Effector CD8-positive, alpha-beta T cell (primary cell): ENCODE results near the gene GALE.
"Not testable (repeated sequence)": the region's sequence is repeated elsewhere in the genome, so short reads cannot be mapped to it uniquely, and the experiment has no call there.

Experiments used
- DNase-seq: peaks from one replicate; lab custom pipeline; 2025; lab: John Stamatoyannopoulos, UW

The GALE gene

DNA sequence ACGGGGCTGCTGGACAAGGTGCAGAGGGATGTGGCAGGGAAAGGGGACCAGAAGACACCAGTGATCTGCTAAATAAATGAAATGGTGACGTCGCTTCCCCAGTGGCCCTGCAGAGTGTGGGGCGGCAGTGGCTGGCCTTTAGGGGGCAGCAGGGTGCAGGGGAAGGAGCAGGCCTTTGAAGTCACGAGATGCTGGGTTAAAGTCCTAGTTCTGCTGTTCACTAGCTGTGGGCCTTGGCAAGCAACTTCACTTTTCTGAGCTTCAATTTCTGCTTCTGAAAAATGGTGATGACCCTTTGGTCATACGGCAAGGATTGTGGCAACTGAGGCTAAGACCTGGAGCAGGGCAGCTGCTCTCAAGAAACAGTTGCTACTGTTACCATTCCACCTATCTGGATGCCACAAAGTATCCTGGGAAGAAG lies 9.2 kb upstream of the GALE start:
- DNase-seq: peak; percentile 63

DNA sequence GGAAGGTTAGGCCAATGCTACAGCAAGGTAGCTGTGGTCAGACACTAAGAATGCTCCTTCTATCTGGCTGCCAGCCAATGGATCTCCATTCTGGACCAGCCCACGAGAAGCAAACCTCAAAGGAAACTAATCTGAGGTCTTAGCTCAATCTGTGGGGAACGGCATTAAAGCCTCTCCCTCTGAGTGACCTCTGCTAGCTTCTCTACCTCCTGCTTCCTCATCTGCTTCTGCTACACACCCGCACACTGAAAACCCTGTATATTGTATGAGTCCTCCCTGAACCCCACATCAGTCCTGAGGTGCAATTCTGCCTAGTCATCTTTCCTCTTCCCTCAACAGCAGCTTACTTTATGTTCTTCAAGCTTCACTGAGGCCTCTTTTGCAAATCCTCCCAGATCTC lies 6.9 kb upstream of the GALE start:
- DNase-seq: no peak

DNA sequence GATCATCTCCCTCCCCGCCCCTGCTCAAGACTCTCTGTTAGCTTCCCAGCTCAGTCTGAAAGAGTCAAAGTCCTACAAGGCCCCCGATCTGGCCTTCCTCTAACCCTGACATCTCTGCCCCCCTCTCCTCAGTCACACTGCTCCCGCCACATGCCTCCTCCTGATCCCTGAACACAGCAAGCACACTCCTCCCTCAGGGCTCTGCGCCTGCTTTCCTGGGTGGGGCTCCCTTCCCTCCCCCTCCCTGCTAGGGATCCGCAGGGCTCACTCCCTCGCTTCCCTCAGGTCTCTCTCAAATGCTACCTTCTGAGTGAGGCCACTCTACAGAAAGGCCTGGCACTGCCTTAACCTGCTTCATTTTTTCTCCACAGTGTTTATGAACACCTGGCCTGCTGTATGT lies 5.7 kb upstream of the GALE start:
- no peak for DNase-seq

DNA sequence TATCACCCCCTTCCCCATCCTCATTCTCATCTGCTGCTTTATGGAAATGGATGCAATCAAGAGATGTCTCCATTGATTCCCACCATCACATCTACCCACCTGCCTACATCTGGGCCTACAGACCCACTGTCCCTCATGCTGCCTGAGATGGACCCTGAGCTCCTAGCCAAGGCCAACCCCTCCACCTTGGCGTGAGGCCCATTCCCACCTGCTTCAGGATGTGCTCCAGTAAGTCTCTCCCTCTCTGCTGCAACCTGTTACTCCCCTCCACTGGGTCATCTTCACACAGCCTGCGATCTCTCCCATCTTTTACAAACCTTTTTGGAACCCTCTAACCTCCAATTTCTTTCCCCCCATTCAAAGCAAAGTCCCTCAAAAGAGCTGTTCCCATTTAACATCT lies 4.5 kb upstream of the GALE start:
- DNase-seq: no peak

DNA sequence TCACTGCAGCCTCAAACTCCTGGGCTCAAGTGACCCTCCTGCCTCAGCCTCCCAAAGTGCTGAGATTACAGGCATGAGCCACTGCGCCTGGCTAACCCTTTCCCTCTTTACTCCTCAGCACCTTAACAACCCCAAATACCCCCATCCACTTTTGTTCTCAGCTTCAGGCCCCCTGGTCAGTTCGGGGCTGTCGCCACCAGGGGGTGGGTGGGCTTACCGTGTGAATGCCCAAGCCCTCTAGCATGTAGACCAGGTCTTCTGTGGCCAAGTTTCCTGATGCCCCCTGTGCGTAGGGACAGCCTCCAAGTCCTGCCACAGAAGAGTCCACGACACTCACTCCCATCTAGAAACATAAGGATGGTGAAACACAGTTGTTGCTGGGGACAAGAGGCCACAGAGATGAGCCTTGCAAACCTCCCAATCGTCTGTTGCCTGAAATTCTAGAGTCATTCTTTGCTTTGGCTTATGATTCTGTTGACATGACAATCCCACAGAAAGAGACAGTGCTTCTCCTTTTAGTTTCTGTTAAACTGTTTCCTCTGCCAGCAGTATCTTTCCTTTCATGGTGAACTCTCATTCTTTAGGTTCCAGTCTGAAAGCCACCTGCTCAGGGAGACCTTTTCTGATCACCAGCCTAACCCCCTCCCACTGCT lies 3.8 kb upstream of the GALE start:
- no peak for DNase-seq

DNA sequence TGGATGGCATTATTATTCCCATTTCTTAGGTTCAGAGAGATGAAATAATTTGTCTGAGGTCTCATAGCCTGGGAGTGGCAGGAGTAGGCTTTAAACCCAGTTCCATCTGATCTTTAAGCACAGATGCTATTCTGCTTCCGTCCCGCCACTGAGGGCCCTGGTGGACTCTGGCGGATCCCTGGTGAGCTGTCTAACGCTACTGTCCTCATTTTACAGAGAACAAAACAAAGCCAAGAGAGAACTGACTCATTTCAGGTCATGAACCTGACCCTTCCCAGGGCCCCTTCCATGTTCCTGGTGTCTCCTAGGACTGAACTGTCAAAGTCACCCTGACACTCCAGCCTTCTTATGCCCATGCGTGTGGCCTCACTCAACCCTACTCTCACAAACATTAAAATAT lies 3.1 kb upstream of the GALE start:
- DNase-seq: no peak

DNA sequence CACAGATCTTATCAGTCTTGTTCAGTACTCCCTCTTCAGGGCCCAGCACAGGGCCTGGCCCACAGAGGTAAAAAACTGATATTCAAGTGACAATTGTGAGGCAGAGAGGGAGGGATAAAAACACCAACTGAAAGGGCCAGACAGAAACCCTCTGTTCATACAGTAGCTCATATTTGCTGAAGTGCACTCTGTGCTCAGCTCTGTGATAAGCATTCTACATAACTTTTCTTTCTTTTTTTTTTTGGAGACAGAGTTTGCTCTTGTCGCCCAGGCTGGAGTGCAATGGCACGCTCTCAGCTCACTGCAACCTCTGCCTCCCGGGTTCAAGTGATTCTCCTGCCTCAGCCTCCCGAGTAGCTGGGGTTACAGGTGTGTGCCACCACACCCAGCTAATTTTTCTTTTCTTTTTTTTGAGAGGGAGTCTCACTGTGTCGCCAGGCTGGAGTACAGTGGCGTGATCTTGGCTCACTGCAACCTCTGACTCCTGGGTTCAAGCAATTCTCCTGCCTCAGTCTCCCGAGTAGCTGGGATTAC lies 2.3 kb upstream of the GALE start:
- not testable (repeated sequence) for DNase-seq

- DNase-seq: no peak
These were observed 1.3 kb upstream of the GALE start for GRCh38 chr1:23801876-23802275.

- DNase-seq: no peak
These were observed 789 bp upstream of the GALE start for GRCh38 chr1:23801338-23801748.

- DNase-seq: no peak
These were observed 769 bp downstream of the GALE start for GRCh38 chr1:23799570-23800399.

DNA sequence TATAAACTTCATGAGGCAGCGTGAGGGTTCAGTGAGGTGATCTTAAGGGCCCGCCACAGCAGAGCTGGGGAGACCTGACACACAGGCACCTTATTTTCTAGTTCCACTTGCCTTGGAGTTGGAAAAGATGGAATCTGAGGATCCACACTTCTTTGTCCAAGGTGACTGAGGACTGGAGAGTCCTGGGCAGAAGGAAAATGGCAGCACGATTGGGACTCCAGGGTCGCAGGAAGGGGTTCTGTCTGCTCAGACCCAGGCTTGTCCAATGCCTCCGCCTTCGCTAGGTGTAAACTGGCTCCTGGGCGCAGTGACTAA lies 1.3 kb downstream of the GALE start:
- no peak for DNase-seq

DNA sequence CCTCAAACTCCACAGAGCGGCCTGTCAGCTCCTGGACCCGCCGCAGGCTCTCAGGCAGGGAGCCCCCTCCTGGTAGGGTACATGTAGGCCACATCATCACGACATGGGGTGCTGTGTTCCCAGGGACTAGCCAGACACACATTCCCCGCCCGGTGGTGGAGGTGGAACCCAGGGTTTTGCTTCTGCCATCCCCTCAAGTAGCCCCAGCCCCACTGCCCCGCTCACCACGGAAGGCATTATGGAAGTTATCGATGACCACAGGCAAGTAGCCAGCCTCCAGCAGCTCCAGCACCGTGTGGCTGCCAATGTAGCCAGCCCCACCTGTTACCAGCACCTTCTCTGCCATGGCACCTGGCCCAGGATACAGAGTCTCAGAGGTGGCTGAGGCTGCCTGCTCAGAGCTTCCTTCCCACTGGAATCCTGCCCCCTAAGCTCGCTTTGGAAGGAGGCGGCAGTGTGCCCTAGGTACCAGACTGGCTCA lies 1.9 kb downstream of the GALE start:
- no peak for DNase-seq

DNA sequence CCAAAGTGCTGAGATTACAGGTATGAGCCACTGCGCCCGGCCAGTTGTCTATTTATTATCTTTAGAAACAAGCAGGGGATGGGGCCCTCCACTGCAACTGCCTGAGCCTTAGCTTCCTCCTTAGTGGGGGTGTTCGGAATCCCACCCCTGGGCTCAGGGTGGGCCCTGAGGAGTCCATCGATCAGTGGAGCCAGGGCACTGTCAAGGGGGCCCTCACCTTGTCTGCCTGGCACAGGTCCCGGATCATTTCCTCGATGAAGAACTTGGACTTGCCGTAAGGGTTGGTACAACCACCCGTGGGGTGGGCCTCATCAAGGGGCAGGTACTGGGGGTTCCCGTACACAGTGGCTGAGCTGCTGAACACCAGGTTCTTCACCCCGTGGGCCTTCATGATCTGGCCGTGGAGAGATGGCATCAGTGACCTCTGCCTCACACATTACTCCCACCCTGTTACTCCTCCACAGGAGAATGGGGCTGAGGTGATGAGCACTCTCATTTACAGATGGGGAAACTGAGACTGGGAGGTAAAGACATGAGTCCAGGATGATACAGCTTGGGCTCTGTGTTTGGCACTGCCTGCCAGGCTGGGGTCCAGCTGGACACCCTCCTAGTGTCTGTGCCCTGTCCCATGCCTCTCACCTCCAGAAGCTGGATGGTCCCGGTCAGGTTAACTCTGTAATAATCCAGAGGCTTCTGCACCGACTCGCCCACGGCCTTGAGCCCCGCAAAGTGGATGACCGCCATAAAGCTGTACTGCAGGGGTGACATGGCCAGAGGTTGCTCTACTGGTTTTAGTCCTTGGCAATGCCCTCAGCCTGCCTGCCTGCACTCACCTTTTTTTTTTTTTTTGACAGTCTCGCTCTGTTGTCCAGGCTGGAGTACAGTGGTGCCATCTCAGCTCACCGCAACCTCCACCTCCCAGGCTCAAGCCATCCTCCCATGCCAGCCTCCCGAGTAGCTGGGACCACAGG lies 2.8 kb downstream of the GALE start:
- no peak for DNase-seq

DNA sequence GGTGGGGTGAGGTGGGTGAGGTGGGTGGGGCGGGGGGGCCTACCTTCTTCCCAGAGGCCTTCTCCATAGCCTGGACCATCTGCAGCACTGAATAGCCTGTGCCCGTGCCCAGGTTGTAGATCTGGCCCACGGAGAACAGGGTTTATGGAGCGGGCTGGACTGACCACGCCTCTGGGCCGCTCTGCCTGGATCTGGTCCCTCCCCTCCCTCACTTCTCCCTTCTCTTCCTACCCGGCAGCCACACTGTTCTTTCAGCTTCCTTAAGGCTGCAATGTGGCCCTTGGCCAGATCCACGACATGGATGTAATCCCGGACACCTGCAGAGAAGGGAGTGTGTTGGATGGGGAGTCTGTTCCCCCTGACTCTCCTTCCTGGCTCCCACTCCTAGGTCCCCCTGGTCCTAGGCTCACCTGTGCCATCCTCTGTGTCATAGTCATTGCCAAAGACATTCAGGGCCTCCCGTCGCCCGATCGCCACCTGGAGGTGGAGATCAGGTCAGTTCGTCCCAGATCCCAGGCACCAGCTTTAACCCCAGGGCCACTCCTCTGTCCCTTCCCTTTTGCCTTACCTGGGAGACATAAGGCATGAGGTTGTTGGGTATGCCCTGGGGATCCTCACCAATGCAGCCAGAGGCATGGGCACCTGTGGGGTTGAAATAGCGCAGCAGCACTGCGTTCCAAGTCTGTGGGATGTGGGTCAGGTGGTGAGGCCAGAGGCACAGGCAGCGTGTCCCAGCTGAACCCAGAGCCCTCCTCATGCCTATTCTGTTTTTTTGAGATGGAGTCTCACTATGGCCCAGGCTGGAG lies 3.9 kb downstream of the GALE start:
- no peak for DNase-seq

DNA sequence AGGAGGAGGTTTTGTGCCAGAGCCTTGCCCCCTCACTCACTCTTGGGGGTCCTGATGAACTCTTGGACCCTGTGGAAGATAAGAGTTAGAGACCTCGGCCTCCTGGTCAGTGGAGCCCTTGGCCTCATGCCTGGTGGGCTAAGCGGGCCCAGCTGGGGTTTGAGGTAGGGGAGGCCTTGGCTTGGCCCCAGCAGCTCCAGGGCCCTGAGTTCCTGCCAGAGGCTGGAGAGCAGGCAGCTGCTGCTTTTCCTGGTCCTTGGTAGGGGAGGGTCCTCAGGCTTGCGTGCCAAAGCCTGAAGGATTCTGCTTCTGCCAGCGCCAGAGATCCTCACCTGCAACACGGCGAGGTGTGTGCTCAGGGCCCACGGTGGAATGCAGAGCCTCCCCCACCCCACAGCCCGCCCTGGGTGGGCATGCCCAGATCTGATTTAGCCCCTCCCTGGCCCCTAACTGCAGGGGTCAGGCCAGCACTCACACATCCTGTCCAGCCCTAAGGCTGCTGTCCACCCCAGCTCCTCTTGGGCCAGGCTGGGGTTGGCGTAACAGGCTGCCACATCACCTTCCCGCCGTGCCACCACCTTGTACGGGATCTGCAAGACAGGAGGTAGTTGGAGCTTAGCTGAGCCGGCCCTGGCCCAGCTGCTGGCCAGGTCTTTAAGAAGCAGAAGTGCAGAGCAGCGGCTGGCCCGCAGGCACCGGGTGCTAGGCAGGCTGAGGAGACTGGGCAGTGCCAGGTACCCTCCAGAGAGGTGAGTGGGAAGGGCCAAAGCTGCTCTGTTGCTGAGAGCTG lies 4.7 kb downstream of the GALE start:
- DNase-seq: no peak

GRCh38 chr1:23794732-23795182 lies 5.8 kb downstream of the GALE start:
- DNase-seq: not testable (repeated sequence)

DNA sequence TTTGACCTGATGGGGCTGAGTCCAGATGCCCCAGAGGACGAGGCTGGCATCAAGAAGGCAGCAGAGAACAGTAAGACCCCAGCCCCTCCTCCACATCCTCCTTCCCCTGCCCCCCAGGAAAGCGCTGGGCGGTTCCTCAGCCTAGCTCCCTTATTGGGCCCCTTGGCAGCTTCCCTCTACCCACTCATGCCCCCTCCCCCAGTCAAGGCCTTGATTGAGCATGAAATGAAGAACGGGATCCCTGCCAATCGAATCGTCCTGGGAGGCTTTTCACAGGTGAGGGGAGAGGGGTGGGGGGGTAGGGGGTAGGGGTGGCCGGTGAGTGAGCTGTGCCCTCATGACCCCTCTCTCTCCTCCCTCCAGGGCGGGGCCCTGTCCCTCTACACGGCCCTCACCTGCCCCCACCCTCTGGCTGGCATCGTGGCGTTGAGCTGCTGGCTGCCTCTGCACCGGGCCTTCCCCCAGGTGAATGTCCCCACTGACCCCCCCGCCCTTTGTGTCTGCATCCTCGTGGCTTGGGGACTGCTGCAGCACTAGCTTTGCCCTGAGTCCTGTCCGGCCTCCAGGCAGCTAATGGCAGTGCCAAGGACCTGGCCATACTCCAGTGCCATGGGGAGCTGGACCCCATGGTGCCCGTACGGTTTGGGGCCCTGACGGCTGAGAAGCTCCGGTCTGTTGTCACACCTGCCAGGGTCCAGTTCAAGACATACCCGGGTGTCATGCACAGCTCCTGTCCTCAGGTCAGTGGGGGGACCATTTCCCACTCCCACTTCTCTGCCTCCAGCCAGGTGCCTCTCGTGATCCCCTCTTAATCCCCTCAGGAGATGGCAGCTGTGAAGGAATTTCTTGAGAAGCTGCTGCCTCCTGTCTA lies 6.5 kb downstream of the GALE start:
- no peak for DNase-seq

DNA sequence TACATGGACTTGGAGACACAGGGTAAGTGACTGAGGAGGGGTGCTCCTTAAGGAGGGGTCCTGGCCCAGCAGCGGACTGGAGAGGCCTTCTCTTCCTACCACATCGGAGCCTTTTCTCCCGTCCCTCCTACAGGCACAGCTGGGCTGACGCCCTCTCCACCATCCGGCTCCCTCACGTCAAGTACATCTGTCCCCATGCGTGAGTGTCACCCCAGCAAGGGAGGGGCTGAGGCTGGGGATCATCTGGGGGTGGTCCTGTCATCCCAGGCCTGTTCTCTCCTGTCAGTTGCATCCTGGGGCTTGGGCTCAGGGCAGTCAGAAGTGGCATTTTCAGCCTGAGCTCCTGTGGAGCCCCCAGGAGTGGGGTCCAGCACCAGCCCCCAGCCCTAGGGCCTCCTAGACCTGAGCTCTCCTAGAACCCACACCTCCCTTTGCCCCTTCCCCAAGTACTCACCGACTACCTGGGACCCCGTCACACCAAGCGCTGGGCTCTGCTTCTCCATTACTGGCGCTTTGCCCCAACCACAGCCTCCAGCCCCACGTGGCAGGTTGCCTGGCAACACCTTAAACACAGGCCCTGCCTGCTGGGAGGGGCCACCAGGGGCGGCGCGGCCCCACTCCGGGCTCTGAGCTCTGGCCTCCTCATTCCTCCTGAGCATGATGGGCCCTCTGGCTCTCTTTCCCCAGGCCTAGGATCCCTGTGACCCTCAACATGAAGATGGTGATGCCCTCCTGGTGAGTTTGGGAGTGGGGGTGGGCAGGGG lies 7.4 kb downstream of the GALE start:
- peak; percentile 30 for DNase-seq
